Measurements from ENCODE around the gene PCP2. TPM values are rescaled to one million over a fixed set of nuclear protein-coding genes. Genes with fewer than 3 reads are reported as not detected.

Gene PCP2
- total and polyA plus RNA-seq, 2 of the 8 experiments (the other 6 are each of a cell fraction or from before 2014, with no cell fraction given) = not detected

Small RNA genes lying within 50 kb of the gene (microRNA-seq; reads per million reads assigned to microRNA genes)
- 0.41 to 0.46 reads per million in 2 experiments for gene MIR6792 (ENCODE audit: borderline microRNAs expressed in 2 of 2, borderline number of aligned reads in 2 of 2, borderline replicate concordance in 1 of 2)

Small RNA genes lying within 50 kb of the gene (small RNA-seq; reads per million reads assigned to genes)
- gene MIR6792 (ENCODE audit: insufficient read depth) = not detected

Other genes with a start within 250 kb of the PCP2 start
- 1.8 and 2.1 TPM in 2 replicates for gene PEX11G, start 144.7 kb downstream of the PCP2 start, total RNA-seq (2021; fragmentation: NEBNext Ultra II Directional; extraction: Animal tissue kit (Norgen Biotek cat#: 25700))
- 4.3 and 5.3 TPM in 2 replicates for gene PEX11G, start 144.7 kb downstream of the PCP2 start, polyA plus RNA-seq (2011; rRNA removed)
- 40.0 and 44.0 TPM in 2 replicates for gene ZNF358, start 117.6 kb downstream of the PCP2 start, total RNA-seq (2021; fragmentation: NEBNext Ultra II Directional; extraction: Animal tissue kit (Norgen Biotek cat#: 25700))
- gene ZNF358, start 117.6 kb downstream of the PCP2 start, polyA plus RNA-seq (2011; rRNA removed) = 60.3 and 117 TPM in 2 replicates
- gene MCOLN1, start 111.1 kb downstream of the PCP2 start, total RNA-seq (2021; fragmentation: NEBNext Ultra II Directional; extraction: Animal tissue kit (Norgen Biotek cat#: 25700)) = 15.8 and 19.1 TPM in 2 replicates
- 40.0 and 42.8 TPM in 2 replicates for gene MCOLN1, start 111.1 kb downstream of the PCP2 start, polyA plus RNA-seq (2011; rRNA removed)
- 121 and 123 TPM in 2 replicates for gene PNPLA6, start 98.0 kb downstream of the PCP2 start, total RNA-seq (2021; fragmentation: NEBNext Ultra II Directional; extraction: Animal tissue kit (Norgen Biotek cat#: 25700))
- gene PNPLA6, start 98.0 kb downstream of the PCP2 start, polyA plus RNA-seq (2011; rRNA removed) = 55.1 and 121 TPM in 2 replicates
- gene CAMSAP3, start 37.9 kb downstream of the PCP2 start, total RNA-seq (2021; fragmentation: NEBNext Ultra II Directional; extraction: Animal tissue kit (Norgen Biotek cat#: 25700)) = 30.4 and 32.5 TPM in 2 replicates
- 11.4 and 19.6 TPM in 2 replicates for gene CAMSAP3, start 37.9 kb downstream of the PCP2 start, polyA plus RNA-seq (2011; rRNA removed)
- 49.4 and 51.4 TPM in 2 replicates for gene XAB2, start 4.2 kb downstream of the PCP2 start, total RNA-seq (2021; fragmentation: NEBNext Ultra II Directional; extraction: Animal tissue kit (Norgen Biotek cat#: 25700))
- 48.2 and 74.4 TPM in 2 replicates for gene XAB2, start 4.2 kb downstream of the PCP2 start, polyA plus RNA-seq (2011; rRNA removed)
- gene PET100, start 3.9 kb downstream of the PCP2 start, total RNA-seq (2021; fragmentation: NEBNext Ultra II Directional; extraction: Animal tissue kit (Norgen Biotek cat#: 25700)) = 105 and 127 TPM in 2 replicates
- gene PET100, start 3.9 kb downstream of the PCP2 start, polyA plus RNA-seq (2011; rRNA removed) = 36.1 and 80.8 TPM in 2 replicates
- 51.5 and 52.9 TPM in 2 replicates for gene STXBP2, start 3.4 kb upstream of the PCP2 start, total RNA-seq (2021; fragmentation: NEBNext Ultra II Directional; extraction: Animal tissue kit (Norgen Biotek cat#: 25700))
- 53.8 and 82.7 TPM in 2 replicates for gene STXBP2, start 3.4 kb upstream of the PCP2 start, polyA plus RNA-seq (2011; rRNA removed)
- not detected in 2 replicates for gene RETN, start 35.3 kb upstream of the PCP2 start, total RNA-seq (2021; fragmentation: NEBNext Ultra II Directional; extraction: Animal tissue kit (Norgen Biotek cat#: 25700))
- not detected in 2 replicates for gene RETN, start 35.3 kb upstream of the PCP2 start, polyA plus RNA-seq (2011; rRNA removed)
- not detected in 2 replicates for gene MCEMP1, start 43.4 kb upstream of the PCP2 start, total RNA-seq (2021; fragmentation: NEBNext Ultra II Directional; extraction: Animal tissue kit (Norgen Biotek cat#: 25700))
- gene MCEMP1, start 43.4 kb upstream of the PCP2 start, polyA plus RNA-seq (2011; rRNA removed) = 0.13 TPM in 1 of 2 replicates, not detected in the other
- gene TRAPPC5, start 47.1 kb upstream of the PCP2 start, total RNA-seq (2021; fragmentation: NEBNext Ultra II Directional; extraction: Animal tissue kit (Norgen Biotek cat#: 25700)) = 99.7 and 109 TPM in 2 replicates
- gene TRAPPC5, start 47.1 kb upstream of the PCP2 start, polyA plus RNA-seq (2011; rRNA removed) = 120 TPM in 2 replicates
- 0.29 TPM in 1 of 2 replicates, not detected in the other for gene FCER2, start 68.4 kb upstream of the PCP2 start, total RNA-seq (2021; fragmentation: NEBNext Ultra II Directional; extraction: Animal tissue kit (Norgen Biotek cat#: 25700))
- 0.67 TPM in 2 replicates for gene FCER2, start 68.4 kb upstream of the PCP2 start, polyA plus RNA-seq (2011; rRNA removed)
- gene CLEC4G, start 98.4 kb upstream of the PCP2 start, total RNA-seq (2021; fragmentation: NEBNext Ultra II Directional; extraction: Animal tissue kit (Norgen Biotek cat#: 25700)) = 0.35 and 1.0 TPM in 2 replicates
- gene CLEC4G, start 98.4 kb upstream of the PCP2 start, polyA plus RNA-seq (2011; rRNA removed) = 2.9 and 3.2 TPM in 2 replicates
- gene CD209, start 113.8 kb upstream of the PCP2 start, total RNA-seq (2021; fragmentation: NEBNext Ultra II Directional; extraction: Animal tissue kit (Norgen Biotek cat#: 25700)) = 0.22 TPM in 1 of 2 replicates, not detected in the other
- gene CD209, start 113.8 kb upstream of the PCP2 start, polyA plus RNA-seq (2011; rRNA removed) = 0.03 and 0.05 TPM in 2 replicates
- gene CLEC4M, start 129.5 kb upstream of the PCP2 start, total RNA-seq (2021; fragmentation: NEBNext Ultra II Directional; extraction: Animal tissue kit (Norgen Biotek cat#: 25700)) = not detected in 2 replicates
- not detected in 2 replicates for gene CLEC4M, start 129.5 kb upstream of the PCP2 start, polyA plus RNA-seq (2011; rRNA removed)
- gene EVI5L, start 196.5 kb upstream of the PCP2 start, total RNA-seq (2021; fragmentation: NEBNext Ultra II Directional; extraction: Animal tissue kit (Norgen Biotek cat#: 25700)) = 10.4 and 11.0 TPM in 2 replicates
- 7.2 and 13.1 TPM in 2 replicates for gene EVI5L, start 196.5 kb upstream of the PCP2 start, polyA plus RNA-seq (2011; rRNA removed)
- 23.9 and 25.3 TPM in 2 replicates for gene PRR36, start 240.7 kb upstream of the PCP2 start, total RNA-seq (2021; fragmentation: NEBNext Ultra II Directional; extraction: Animal tissue kit (Norgen Biotek cat#: 25700))
- gene PRR36, start 240.7 kb upstream of the PCP2 start, polyA plus RNA-seq (2011; rRNA removed) = 1.6 and 3.4 TPM in 2 replicates